GM18526 (cell line): ENCODE measurements around the gene MYO3A.

Experiments used
- POLR2A ChIP-seq: IDR thresholded peaks from 3 replicates; pipeline ENCODE4 v1.6.1; 2011; ENCODE audit not compliant: insufficient read length; ENCODE audit errors: extremely low read depth

MYO3A gene

GRCh38 chr10:26249681-26250080 lies 315.7 kb downstream of the MYO3A start:
- no peak for TF ChIP-seq POLR2A

- no peak for TF ChIP-seq POLR2A
Measured at GRCh38 chr10:26251925-26252324, 317.9 kb downstream of the MYO3A start.

GRCh38 chr10:26254616-26255015 lies 320.6 kb downstream of the MYO3A start:
- TF ChIP-seq POLR2A: no peak

- no peak for TF ChIP-seq POLR2A
Measured at GRCh38 chr10:26259341-26259740, 325.3 kb downstream of the MYO3A start.
